ENCODE results near the gene NDUFAF2. TPM values are rescaled to one million over a fixed set of nuclear protein-coding genes. Genes with fewer than 3 reads are reported as not detected.
"Not testable (repeated sequence)": the region's sequence is repeated elsewhere in the genome, so short reads cannot be mapped to it uniquely, and the experiment has no call there.

NDUFAF2 gene
- polyA plus RNA-seq, 3 donors: 24.9 to 82.8 (median 47.0) TPM

GRCh38 chr5:61028382-61028781, 83.4 kb downstream of the NDUFAF2 start:
- H3K27ac ChIP-seq (ENCODE audit: low read depth, low read length): no peak overlapping the region
- WGBS, 3 donors: 89 to 96% (median 91%) methylated on average over 1 of the region's 1 CpG

DNA sequence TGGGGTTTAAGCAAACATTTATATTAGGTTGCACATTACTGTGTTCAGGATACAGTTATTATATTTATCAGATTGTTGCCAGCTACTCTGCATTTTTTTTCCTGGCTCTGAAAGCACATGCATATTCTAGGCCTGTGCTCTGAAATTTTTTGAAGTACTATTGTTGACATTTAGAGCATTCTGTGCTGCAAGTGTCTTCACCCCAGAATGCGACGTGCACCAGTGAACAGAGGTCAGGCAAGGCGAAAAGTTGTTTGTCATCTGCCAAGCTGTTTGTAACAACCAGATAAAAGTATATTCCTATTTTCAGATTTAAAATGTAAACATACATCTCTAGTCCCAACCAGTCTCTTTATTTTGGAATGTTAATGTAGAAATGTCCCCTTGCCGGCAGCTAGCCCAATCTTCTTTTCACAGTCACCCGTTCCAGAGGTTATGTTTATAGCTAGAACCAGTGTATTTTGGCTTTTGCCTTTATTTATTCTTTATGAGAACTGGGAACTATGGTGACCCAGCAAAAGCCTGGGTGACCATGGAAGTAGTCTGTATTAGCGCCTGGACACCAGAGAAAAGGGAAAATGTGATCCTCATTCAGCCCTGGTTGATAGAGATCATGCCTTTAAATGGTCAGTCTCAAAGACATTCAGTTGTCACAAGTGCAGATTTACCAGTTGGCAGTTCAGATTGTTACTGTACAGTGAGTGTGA, 84.6 kb downstream of the NDUFAF2 start:
- WGBS, 3 donors: 76 to 90% (median 86%) methylated on average over 6 of the region's 6 CpGs
- no peak overlapping the region for H3K27ac ChIP-seq (ENCODE audit: low read depth, low read length)

GRCh38 chr5:61030163-61030482, 85.1 kb downstream of the NDUFAF2 start:
- H3K27ac ChIP-seq (ENCODE audit: low read depth, low read length): no peak overlapping the region

DNA sequence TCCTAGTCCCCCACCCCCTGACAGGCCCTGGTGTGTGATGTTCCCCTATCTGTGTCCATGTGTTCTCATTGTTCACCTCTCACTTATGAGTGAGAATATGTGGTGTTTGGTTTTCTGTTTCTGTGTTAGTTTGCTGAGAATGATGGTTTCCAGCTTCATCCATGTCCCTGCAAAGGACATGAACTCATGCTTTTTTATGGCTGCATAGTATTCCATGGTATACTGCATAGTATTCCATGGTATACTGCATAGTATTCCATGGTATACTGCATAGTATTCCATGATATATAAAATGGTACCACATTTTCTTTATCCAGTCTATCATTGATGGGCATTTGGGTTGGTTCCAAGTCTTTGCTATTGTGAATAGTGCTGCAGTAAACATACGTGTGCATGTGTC, 86.3 kb downstream of the NDUFAF2 start:
- 87 to 100% (median 90%) methylated on average over 1 of the region's 1 CpG for WGBS, 3 donors

DNA sequence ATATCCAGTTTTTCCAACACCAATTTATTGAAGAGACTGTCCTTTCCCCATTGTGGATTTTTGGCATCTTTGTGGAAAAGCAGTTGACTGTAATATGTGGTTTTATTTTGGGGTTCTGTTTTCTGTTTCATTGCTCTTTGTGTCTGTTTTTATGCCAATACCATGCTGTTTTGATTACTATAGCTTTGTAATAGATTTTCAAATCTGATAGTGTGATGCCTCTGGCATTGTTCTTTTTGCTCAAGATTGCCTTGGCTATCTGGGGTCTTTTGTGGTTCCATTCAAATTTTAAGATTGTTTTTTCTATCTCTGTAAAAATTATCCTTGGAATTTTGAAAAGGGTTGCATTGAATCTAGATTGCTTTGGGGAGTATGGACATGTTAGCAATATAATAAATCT, 99.5 kb downstream of the NDUFAF2 start:
- no peak overlapping the region for H3K27ac ChIP-seq (ENCODE audit: low read depth, low read length)

More for the DNA sequence above, 86.3 kb downstream of the NDUFAF2 start:
- not testable (repeated sequence) for H3K27ac ChIP-seq (ENCODE audit: low read depth, low read length)

DNA sequence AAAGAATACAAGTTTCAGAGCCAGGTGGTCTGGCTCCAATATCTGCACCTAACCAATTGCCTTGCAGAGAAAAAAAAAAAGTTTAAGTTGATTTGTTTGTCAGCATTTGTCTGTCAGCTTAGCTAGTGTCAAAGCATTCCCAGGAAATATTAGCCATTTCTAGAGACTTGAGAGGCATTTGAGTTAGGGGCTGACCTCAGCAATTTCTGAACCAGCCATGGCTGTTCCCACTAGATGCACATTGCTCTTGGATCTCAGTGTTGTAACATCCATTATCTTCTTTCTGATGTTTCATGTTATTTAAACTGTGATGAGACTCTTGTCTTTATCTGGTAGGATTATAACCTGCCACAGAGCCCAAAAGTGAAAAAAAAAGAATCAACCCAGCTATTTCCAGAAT, 102.3 kb downstream of the NDUFAF2 start:
- no peak overlapping the region for H3K27ac ChIP-seq (ENCODE audit: low read depth, low read length)

DNA sequence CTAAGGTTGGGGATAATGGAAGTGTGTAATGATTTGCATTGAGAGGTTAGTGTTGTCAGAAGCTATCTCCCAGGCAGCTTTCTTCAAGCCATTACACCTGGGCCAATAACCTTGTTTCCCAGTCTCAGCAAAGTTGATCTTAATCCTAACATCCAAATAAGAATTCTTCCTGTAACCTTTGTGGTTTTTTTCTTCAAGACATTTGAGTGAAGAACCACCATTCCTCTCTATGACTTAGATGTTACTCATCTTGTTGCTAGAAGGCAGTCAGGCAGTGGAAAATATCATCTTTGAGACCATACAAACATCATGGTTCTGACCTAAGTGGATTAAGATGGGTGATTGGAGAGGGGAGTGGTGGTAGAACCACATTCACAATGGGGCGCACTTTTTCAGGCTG, 103.5 kb downstream of the NDUFAF2 start:
- no peak overlapping the region for H3K27ac ChIP-seq (ENCODE audit: low read depth, low read length)
- 0 to 54% (median 0%) methylated on average over 1 of the region's 1 CpG for WGBS, 3 donors

DNA sequence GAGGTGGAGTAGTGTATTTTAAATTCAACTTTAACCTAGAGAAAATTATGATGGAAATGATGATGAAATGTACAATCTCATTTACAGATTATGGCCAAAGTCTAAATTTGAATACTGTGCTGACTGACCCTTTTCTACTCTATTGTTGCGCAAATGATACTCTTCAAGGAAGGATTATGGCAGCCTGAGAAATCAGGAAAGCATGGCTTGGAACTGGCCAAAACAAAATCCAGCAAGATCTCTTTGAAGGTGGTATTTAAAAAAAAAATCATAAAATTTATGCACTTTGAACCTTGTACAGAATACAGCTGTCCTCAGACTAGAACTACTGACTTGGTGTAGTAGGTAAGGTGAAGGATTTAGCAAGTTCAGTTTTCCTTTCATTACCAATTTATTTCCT, 105.3 kb downstream of the NDUFAF2 start:
- WGBS, 3 donors: 93 to 100% (median 97%) methylated on average over 1 of the region's 1 CpG
- H3K27ac ChIP-seq (ENCODE audit: low read depth, low read length): no peak overlapping the region

GRCh38 chr5:61051267-61051666, 106.3 kb downstream of the NDUFAF2 start:
- 86 to 97% (median 95%) methylated on average over 1 of the region's 1 CpG for WGBS, 3 donors
- no peak overlapping the region for H3K27ac ChIP-seq (ENCODE audit: low read depth, low read length)

- H3K27ac ChIP-seq (ENCODE audit: low read depth, low read length): no peak overlapping the region
- 94 to 98% (median 97%) methylated on average over 2 of the region's 2 CpGs for WGBS, 3 donors
Observed at GRCh38 chr5:61052882-61053281, 107.9 kb downstream of the NDUFAF2 start.

- WGBS, 3 donors: 44 to 69% (median 46%) methylated on average over 2 of the region's 2 CpGs
- H3K27ac ChIP-seq (ENCODE audit: low read depth, low read length): no peak overlapping the region
Observed at GRCh38 chr5:61053937-61054336, 108.9 kb downstream of the NDUFAF2 start.

- H3K27ac ChIP-seq (ENCODE audit: low read depth, low read length): no peak overlapping the region
Observed at GRCh38 chr5:61055434-61056006, 110.5 kb downstream of the NDUFAF2 start.

GRCh38 chr5:61059499-61059898, 114.5 kb downstream of the NDUFAF2 start:
- no peak overlapping the region for H3K27ac ChIP-seq (ENCODE audit: low read depth, low read length)

GRCh38 chr5:61069150-61069549, 124.1 kb downstream of the NDUFAF2 start:
- no peak overlapping the region for H3K27ac ChIP-seq (ENCODE audit: low read depth, low read length)

DNA sequence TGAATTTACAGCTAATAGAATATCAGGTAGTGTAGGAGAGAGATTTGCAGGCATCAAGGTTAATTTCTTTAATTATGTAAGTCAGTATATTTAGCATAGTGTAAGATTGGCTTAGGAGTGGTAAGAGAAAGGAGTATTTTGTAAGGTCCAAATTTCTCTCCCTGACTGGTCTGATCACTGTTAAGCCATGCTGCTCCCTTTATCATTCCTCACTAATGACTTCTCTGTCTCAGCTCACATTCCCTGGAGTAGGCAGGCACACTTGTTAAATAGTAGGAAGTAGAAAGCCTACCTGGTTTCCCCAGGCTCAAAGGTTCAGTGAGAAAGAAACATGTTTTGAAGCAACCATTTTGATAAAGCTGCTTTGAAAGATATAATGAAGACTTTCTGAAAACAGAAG, 126.5 kb downstream of the NDUFAF2 start:
- no peak overlapping the region for H3K27ac ChIP-seq (ENCODE audit: low read depth, low read length)

DNA sequence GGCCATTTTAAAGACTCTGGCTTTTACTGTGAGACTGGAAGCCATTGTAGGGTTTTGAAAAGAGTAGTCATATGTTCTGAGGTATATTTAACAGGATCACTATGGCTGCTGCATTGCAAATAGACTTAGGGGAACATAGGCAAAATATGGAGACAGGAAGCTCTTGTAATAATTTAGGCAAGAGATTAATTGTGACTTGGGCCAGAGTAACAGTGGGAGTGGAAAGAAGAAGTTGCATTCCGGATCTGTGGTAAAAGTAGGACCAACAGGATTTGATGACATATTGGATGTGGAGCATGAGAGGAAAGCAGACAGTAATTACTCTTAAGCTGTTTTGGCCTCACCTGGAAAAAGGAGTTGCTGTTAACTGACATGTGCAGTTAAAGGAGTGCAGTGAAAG, 131.6 kb downstream of the NDUFAF2 start:
- 20 to 74% (median 52%) methylated on average over 1 of the region's 1 CpG for WGBS, 3 donors
- H3K27ac ChIP-seq (ENCODE audit: low read depth, low read length): no peak overlapping the region

DNA sequence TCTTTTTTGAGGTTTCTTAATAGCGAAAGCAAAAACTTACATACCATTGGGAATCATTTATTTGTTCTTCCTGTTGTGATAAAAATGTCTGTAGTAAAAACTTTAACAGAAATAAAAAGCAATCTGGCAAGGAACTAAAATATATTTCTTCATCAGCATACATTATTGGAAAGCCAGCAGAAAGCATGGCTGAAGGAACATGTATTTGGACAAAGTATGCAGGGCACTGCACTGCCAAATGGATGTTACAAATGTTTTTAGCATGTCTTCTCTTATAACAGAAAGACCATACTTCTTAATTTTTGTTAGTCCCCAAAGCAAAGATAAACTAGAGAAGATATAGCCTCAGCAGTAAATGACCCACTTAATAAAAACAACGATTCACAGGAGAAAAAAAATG, 136.7 kb downstream of the NDUFAF2 start:
- H3K27ac ChIP-seq (ENCODE audit: low read depth, low read length): no peak overlapping the region
- 59 to 77% (median 70%) methylated on average over 2 of the region's 2 CpGs for WGBS, 3 donors

- 96 to 98% (median 97%) methylated on average over 3 of the region's 3 CpGs for WGBS, 3 donors
- no peak overlapping the region for H3K27ac ChIP-seq (ENCODE audit: low read depth, low read length)
Observed at GRCh38 chr5:61082516-61083280, 137.7 kb downstream of the NDUFAF2 start.

- 95 to 98% (median 95%) methylated on average over 1 of the region's 1 CpG for WGBS, 3 donors
- H3K27ac ChIP-seq (ENCODE audit: low read depth, low read length): no peak overlapping the region
Observed at GRCh38 chr5:61084658-61085057, 139.7 kb downstream of the NDUFAF2 start.

- H3K27ac ChIP-seq (ENCODE audit: low read depth, low read length): no peak overlapping the region
- WGBS, 3 donors: 89 to 100% (median 89%) methylated on average over 1 of the region's 1 CpG
Observed at GRCh38 chr5:61085885-61086284, 140.9 kb downstream of the NDUFAF2 start.

All from adipose tissue (tissue), 3 donors.